Stimulated activated CD8-positive, alpha-beta memory T cell treated with anti-CD3 and anti-CD28 coated beads, Interleukin-12 subunit alpha, Interleukin-12 subunit beta, amount 100 ng/mL, for 24 hours (primary cell): ENCODE data around the gene ZFR.
"Not testable (repeated sequence)": the region's sequence is repeated elsewhere in the genome, so short reads cannot be mapped to it uniquely, and the experiment has no call there.

Experiments
- DNase-seq: peaks from one replicate; pipeline ENCODE4 v3.0.0-alpha.2; 2020; ENCODE audit errors: extremely low read depth

The ZFR gene

GRCh38 chr5:32410630-32411029 is 33.9 kb downstream of the ZFR start:
- DNase-seq = no peak

GRCh38 chr5:32406650-32407049 is 37.9 kb downstream of the ZFR start:
- DNase-seq = no peak

GRCh38 chr5:32405507-32405906 is 39.0 kb downstream of the ZFR start:
- no peak for DNase-seq

DNA sequence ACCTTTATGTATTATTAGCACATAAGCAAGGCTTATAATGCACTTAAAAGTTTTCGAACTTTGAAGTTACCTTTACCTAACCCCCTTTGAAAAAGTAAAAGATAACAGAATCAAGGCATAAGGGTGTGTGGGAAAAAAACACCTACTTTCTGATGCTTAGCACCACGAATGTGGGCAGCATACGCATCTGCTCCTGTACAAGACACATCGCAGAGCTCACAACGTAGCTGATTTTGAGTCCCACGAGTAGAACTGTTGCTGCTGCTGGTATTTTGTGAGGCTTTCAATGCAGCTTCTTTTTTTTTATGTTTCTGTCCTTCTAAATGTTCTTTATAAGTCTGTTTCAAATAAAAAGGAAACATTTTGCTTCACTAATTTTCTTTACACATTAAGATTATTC is 40.8 kb downstream of the ZFR start:
- DNase-seq = no peak

DNA sequence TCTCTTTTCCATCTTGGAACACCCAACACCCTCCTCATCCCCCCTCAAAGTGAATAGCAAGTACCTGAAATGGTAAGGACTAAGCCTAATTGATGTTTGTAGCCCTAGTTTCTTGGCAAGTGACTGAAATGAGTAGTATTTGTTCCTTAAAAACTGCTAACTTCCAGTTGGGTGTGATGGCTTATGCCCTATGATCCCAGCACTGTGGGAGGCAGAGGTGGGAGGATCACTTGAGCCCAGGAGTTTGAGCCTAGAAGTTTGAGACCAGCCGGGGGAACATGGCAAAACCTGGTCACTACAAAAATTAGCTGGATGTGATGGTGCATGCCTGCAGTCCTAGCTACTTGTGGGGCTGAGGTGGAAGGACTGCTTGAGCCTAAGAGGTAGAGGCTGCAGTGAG is 44.1 kb downstream of the ZFR start:
- no peak for DNase-seq

- not testable (repeated sequence) for DNase-seq
These were observed 45.8 kb downstream of the ZFR start for GRCh38 chr5:32398754-32399153.

DNA sequence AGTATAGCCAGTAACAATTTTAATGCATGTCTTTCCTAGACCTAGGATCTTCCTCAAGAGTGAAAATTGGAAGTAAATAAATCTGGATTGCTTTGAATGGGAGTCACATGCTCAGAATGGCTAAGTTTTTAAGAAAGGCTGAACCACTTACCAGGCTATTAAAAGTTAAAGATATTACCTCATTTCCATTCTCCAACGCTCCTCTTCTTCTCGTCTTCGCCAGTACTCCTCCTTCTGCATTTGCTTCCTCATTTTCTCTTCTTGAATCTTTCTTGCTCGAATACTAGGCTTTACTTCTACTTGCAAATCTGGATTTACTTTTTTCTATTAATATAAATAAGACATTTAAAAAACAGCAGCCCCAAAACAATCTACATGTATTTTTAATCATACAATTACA is 49.6 kb downstream of the ZFR start:
- no peak for DNase-seq

DNA sequence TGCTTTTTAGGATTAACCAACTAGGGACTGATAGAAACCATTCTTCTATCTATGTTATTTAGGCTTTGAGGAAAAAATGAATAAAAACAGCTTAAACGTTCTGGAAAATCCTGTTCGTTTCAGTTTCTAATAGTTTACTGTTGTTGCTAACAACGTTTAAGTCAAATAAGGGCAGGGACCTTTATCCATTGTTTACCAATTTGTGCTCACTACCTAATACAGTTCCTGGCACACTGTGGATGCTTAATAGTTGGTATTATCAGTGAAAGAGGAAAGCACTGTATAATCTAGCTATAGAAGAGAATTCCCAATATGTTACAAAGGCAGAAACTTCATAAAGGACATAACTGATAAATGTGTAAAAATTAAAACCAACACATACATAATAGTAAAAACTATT is 52.5 kb downstream of the ZFR start:
- DNase-seq = no peak

- DNase-seq = no peak
These were observed 53.5 kb downstream of the ZFR start for GRCh38 chr5:32390819-32391591.

DNA sequence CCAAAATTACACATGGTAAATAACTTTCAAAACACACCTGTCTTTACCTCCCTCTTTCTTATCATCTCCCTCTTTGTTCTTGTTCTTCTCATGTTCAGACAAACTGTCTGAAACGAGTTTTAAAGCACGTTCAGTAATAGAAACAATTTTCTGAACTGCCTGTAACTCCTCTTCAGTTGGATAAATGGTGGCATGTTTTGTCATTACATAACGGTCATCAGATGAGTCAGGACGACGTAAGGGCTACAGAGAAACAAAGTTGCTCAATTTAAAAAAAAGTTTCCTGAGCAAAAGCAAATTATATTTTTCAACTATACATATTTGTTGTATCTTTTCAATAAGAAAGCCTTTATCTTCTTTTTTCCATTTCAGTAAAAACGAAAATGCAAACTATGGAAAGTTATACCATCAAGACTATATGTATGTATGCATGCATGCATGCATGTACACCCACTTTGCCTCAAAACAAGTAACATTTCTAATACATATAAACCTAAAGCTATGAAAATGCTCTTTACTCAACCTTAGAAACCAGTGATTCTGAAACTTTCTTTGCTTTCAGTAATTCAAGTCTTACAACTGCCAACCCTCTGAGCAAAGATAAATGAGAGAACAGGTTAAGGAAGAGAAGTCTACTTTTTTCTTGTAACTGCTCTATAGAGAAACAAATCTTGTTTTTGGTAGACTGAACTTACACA is 56.0 kb downstream of the ZFR start:
- DNase-seq = no peak

DNA sequence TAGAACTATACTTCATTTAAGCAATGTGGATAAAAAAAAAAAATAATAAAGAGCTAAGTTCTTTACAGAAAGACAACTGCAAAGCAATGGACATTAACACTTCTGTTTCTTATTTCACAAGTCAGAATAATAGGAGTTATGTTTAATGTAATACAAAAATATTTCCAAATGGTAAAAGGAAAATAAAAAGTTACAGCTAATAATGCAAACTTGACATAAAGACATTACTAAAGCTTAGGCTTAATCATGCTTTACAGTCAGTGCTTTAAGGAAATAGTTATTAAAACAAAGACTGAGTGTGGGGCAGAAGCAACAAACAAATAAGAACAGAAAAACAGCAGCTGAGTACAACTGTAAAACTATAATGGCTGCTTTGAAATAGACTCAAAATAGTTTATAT is 56.7 kb downstream of the ZFR start:
- DNase-seq = no peak

- DNase-seq = no peak
These were observed 57.3 kb downstream of the ZFR start for GRCh38 chr5:32387211-32387610.

GRCh38 chr5:32384621-32385020 is 59.9 kb downstream of the ZFR start:
- no peak for DNase-seq

DNA sequence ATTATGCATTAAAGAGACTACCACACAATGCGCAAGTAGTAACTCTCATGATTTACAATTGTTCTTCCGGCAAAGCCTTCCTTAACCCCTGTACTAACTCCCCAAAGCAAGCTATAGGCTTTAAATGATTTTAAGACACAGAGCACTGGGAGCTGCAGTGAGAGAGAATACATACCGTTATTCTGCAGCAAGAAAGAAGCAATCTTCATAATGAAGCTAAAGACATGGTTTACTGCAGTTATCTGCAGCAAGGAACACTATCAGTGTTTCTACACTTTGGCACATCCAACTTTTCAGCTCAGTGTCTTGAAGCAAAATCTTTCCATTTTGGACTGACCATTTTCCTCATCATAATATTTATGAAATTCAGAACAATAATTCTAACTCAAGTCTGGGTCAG is 61.0 kb downstream of the ZFR start:
- DNase-seq = no peak

- no peak for DNase-seq
These were observed 61.5 kb downstream of the ZFR start for GRCh38 chr5:32383065-32383464.

DNA sequence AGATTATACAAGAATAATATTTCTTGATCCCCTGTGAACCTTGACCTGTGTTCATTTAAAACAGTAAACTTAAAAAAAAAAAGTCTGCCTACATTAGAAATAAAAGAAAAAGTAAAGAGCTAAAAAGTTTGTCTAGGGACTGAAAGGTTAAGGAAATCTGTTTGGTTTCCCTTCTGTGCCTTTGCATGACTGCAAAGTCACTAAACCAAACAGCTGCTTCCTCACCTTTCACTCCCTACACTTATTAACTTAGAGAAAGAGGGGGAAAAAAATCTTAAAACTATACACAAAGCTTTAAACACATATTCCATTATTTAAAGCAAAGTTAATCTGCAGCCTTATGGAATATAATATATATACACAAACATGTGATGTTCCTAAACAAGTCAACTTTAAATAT is 65.1 kb downstream of the ZFR start:
- DNase-seq = no peak

DNA sequence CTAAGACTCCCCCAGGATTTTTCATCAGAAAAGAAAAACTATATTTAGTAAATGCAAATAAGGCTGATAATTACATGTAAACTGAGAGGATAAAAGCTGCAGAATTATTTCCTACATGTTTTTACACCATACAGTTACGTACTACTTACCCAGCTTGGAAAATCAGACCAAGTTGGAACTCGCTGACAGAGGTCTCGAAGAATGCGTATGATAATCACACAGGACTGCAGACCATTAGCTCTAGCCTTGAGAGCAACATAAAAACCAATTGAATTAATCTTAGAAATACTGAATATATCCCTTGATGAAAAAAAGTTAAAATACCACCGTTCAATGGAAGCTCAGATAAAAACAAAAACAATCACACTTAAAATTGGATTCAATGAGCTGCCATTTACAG is 65.6 kb downstream of the ZFR start:
- DNase-seq = no peak

GRCh38 chr5:32369542-32370155 is 74.9 kb downstream of the ZFR start:
- DNase-seq = no peak

GRCh38 chr5:32369032-32369431 is 75.5 kb downstream of the ZFR start:
- DNase-seq = no peak

GRCh38 chr5:32367271-32367670 is 77.3 kb downstream of the ZFR start:
- DNase-seq = not testable (repeated sequence)

DNA sequence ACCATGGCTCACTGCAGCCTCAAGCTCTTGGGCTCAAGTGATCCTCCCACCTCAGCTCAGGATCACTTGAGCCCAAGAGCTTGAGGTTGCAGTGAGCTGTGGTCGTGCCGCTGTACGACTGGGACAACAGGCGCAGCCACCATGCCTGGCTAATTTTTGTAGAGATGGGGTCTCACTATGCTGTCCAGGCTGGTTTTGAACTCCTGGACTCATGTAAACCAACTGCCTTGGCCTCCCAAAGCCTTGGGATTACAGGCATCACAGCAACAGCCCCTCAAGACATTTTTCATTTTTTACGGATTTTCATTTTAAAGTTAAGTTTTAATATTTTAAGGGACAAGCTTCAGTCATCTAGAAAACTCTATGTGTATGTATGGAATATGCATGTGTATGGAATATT is 78.9 kb downstream of the ZFR start:
- DNase-seq = no peak

- DNase-seq = no peak
These were observed 81.5 kb downstream of the ZFR start for GRCh38 chr5:32363030-32363429.

DNA sequence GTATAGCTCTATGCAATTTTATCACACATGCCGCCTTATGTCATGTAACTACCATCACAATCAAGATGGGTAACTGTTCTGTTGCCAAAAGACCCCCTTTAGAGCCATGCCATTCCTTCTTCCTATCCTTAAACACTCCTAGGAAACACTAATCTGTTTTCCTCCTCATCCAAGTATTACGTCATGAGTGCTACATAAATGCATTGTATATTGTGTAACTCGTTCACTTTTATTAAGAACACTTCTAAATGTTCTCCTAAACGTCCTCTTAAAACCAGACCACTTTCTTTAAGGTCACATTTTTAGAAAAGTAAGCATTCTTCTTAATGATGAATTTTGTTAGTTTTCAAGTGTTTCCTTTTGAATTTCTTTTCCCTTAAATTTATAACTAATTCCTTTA is 82.0 kb downstream of the ZFR start:
- DNase-seq = no peak
